ENCODE measurements around the gene COIL. TPM values are rescaled to one million over a fixed set of nuclear protein-coding genes. Genes with fewer than 3 reads are reported as not detected.

The COIL gene
- polyA plus RNA-seq, 5 donors, result 26.2 to 35.4 (median 30.9) TPM

GRCh38 chr17:56910509-56911235, 50.2 kb downstream of the COIL start:
- no peak for DNase-seq

GRCh38 chr17:56909742-56910508, 50.9 kb downstream of the COIL start:
- DNase-seq, result no peak

- no peak for DNase-seq
Measured at GRCh38 chr17:56908001-56908542, 52.8 kb downstream of the COIL start.

GRCh38 chr17:56903560-56903959, 57.3 kb downstream of the COIL start:
- no peak for DNase-seq

- DNase-seq, result no peak
Measured at GRCh38 chr17:56902348-56902747, 58.5 kb downstream of the COIL start.

- no peak for DNase-seq
Measured at GRCh38 chr17:56899403-56899802, 61.4 kb downstream of the COIL start.

- DNase-seq, result no peak
Measured at GRCh38 chr17:56898874-56899273, 62.0 kb downstream of the COIL start.

- no peak for DNase-seq
Measured at GRCh38 chr17:56897646-56898424, 63.0 kb downstream of the COIL start.

GRCh38 chr17:56896968-56897359, 63.9 kb downstream of the COIL start:
- no peak for DNase-seq

- DNase-seq, result no peak
Measured at GRCh38 chr17:56896217-56896967, 64.5 kb downstream of the COIL start.

GRCh38 chr17:56894859-56895455, 65.9 kb downstream of the COIL start:
- no peak for DNase-seq

GRCh38 chr17:56893503-56893902, 67.3 kb downstream of the COIL start:
- no peak for DNase-seq

GRCh38 chr17:56892333-56892732, 68.5 kb downstream of the COIL start:
- DNase-seq, result no peak

- DNase-seq, result no peak
Measured at GRCh38 chr17:56891751-56892150, 69.1 kb downstream of the COIL start.

- no peak for DNase-seq
Measured at GRCh38 chr17:56890906-56891674, 69.8 kb downstream of the COIL start.

- no peak for DNase-seq
Measured at GRCh38 chr17:56890390-56890789, 70.5 kb downstream of the COIL start.

Measured in right lung (tissue), 5 donors.